Ovary (tissue), 9 donors: ENCODE measurements around the gene BLID. TPM values are rescaled to one million over a fixed set of nuclear protein-coding genes. Genes with fewer than 3 reads are reported as not detected.

Experiments
- DNase-seq, 5 donors: peaks; one replicate each; pipeline ENCODE4 v3.0.0-alpha.2; 2019 to 2020
- H3K27ac ChIP-seq, 2 donors: fragments of 200-600 bp; one replicate each; pipeline versions ENCODE4 v1.5.1 to v1.8.0; 2019 to 2022
- H3K27me3 ChIP-seq: fragments of 200-600 bp; one replicate; pipeline ENCODE4 v1.8.0; 2022
- H3K36me3 ChIP-seq: fragments of 200-600 bp; sonication (generic); one replicate; pipeline ENCODE4 v1.5.1; 2019
- H3K4me1 ChIP-seq: one replicate; pipeline ENCODE4 v1.8.1; 2013; ENCODE audit warnings: mild to moderate bottlenecking, moderate library complexity; ENCODE audit not compliant: insufficient read depth
- H3K4me3 ChIP-seq: fragments of 200-600 bp; sonication (generic); one replicate; pipeline ENCODE4 v1.5.1; 2017
- H3K9me3 ChIP-seq, 2 donors: fragments of 200-600 bp in 1 of 2; sonication (generic) in 1 of 2; one replicate each; pipeline versions ENCODE4 v1.5.1 to v1.8.1; 2013 to 2019; ENCODE audit warnings: mild to moderate bottlenecking in 1 of 2, moderate library complexity in 1 of 2
- CTCF ChIP-seq, 3 donors: fragments of 450-650 bp in 2 of 3; fragments of 200-600 bp in 1 of 3; IDR thresholded peaks; one replicate each; pipeline versions ENCODE4 v1.5.1 to v1.8.0; 2016 to 2022; ENCODE audit warnings: antibody characterized with exemption in 3 of 3, mild to moderate bottlenecking in 1 of 3
- EP300 ChIP-seq: sonication (generic); formaldehyde crosslinking; IDR thresholded peaks from one replicate; pipeline ENCODE4 v1.6.1; 2017; ENCODE audit warnings: antibody characterized with exemption
- POLR2A ChIP-seq: fragments of 450-650 bp; IDR thresholded peaks from one replicate; pipeline ENCODE4 v1.6.1; 2017; ENCODE audit warnings: antibody characterized with exemption, mild to moderate bottlenecking, moderate library complexity
- WGBS, 3 donors: extraction: QIAGEN DNeasy Blood & Tissue Kit in 1 of 3; methylation state at CpG; one replicate each; pipeline versions ENCODE4 v1.1.5 to v1.1.7; 2013 to 2017; 5-methylcytosine and 5-hydroxymethylcytosine counted together
- intact Hi-C, 4 donors: fragments of 100-400 bp; cut with DNase I; formaldehyde crosslinking; loops; one replicate each; pipeline versions ENCODE4 v1.11.0 to v1.15.1; 2022 to 2023
- microRNA counts: library from miRNA; unstranded; fragments of <30 nt; microRNA quantifications from one replicate; lab custom pipeline; 2016
- microRNA-seq, 3 donors: library from miRNA; unstranded; fragments of <30 nt; microRNA quantifications; one replicate each; pipeline versions ENCODE4 to v1.2.0, GENCODE V29; 2019 to 2020
- polyA plus RNA-seq, 2 donors: library from polyadenylated mRNA; stranded (reverse); fragments of 200-250 nt in 1 of 2; fragments of 350-450 nt in 1 of 2; fragmentation: Illumina TruSeq in 1 of 2; extraction: RNeasy Lipid Tissue Mini Kit (QIAGEN cat#74804) in 1 of 2; gene quantifications; one replicate each; pipeline ENCODE4 v1.2.3, GENCODE V29; 2013 to 2014
- small RNA-seq: library from RNA; depleted of rRNA; stranded (forward); fragments of <200 nt; gene quantifications from one replicate; pipeline ENCODE3, GENCODE V24; 2016
- total RNA-seq, 7 donors: library from RNA; depleted of rRNA in 2 of 7; stranded (reverse); fragments of >200 nt in 2 of 7; fragmentation: NEBNext Ultra II Directional in 3 of 7; extraction: Animal tissue kit (Norgen Biotek cat#: 25700) in 3 of 7; gene quantifications; one replicate each; pipeline versions ENCODE4 v1.1.0 to v1.2.4, GENCODE V29; 2016 to 2023
- donor health status: DM: no; HTN: no; CAD: no; lungs with moderate emphysema.
- donor health status: DM: no; HTN: no; CAD: no.
- donor health status: Bipolar disorder and iron deficiency.
- donor health status: DM: yes; HTN: yes; CAD: no.
- donor health status: DM: no; HTN: no; CAD: no.
- donor health status: DM: yes; HTN: yes; CAD: no.

Gene BLID
- total and polyA plus RNA-seq, 9 donors = 0.32 to 13.2 (median 3.7) TPM; not detected in 1

GRCh38 chr11:122071709-122072202 lies 44.3 kb downstream of the BLID start:
- intact Hi-C loops = no loop called here
- Histone ChIP-seq H3K9me3 (no peaks in the 10 kb centered on the region), H3K4me1 (peaks cover 3% of the 10 kb centered on the region), H3K27me3 (no peaks in the 10 kb centered on the region), H3K27ac (no peak overlapping the region), H3K36me3 (no peaks in the 10 kb centered on the region), H3K4me3 (no peak overlapping the region)
- DNase-seq = no peak
- TF ChIP-seq CTCF (IDR thresholded peaks at IDR 0.05) (no peak), EP300 (no peak), POLR2A (no peak)
- 74 to 79% (median 75%) methylated on average over 10 of the region's 10 CpGs for WGBS, 3 donors

- no peak for TF ChIP-seq POLR2A
- TF ChIP-seq EP300 = no peak
- TF ChIP-seq CTCF (IDR thresholded peaks at IDR 0.05) = no peak
- H3K36me3 ChIP-seq = no peaks in the 10 kb centered on the region
- H3K27ac ChIP-seq = no peak overlapping the region
- H3K9me3 ChIP-seq = no peaks in the 10 kb centered on the region
- intact Hi-C loops = no loop called here
- H3K4me1 ChIP-seq = peaks cover 3% of the 10 kb centered on the region
- H3K4me3 ChIP-seq = no peak overlapping the region
- peak; percentile 25 to 58 (median 40) for DNase-seq
- no peaks in the 10 kb centered on the region for H3K27me3 ChIP-seq
- 67 to 74% (median 70%) methylated on average over 7 of the region's 7 CpGs for whole genome bisulfite sequencing, 3 donors
These were observed 46.2 kb downstream of the BLID start for GRCh38 chr11:122069707-122070360.

- intact Hi-C loops = no loop called here
- no peak overlapping the region for H3K27ac ChIP-seq
- H3K4me3 ChIP-seq = no peak overlapping the region
- H3K9me3 ChIP-seq = no peaks in the 10 kb centered on the region
- H3K36me3 ChIP-seq = no peaks in the 10 kb centered on the region
- no peak for DNase-seq
- 83 to 87% (median 87%) methylated on average over 3 of the region's 3 CpGs for WGBS, 3 donors
- H3K4me1 ChIP-seq = peaks cover 3% of the 10 kb centered on the region
- no peaks in the 10 kb centered on the region for H3K27me3 ChIP-seq
- TF ChIP-seq POLR2A (no peak), EP300 (no peak), CTCF (IDR thresholded peaks at IDR 0.05) (no peak)
These were observed 47.2 kb downstream of the BLID start for GRCh38 chr11:122068837-122069236.

GRCh38 chr11:122068141-122068540 lies 47.9 kb downstream of the BLID start:
- no peaks in the 10 kb centered on the region for H3K9me3 ChIP-seq
- no peak overlapping the region for H3K27ac ChIP-seq
- DNase-seq = no peak
- WGBS, 3 donors = 10 to 25% (median 16%) methylated on average over 5 of the region's 5 CpGs
- H3K4me3 ChIP-seq = no peak overlapping the region
- intact Hi-C loops = no loop called here
- TF ChIP-seq CTCF (IDR thresholded peaks at IDR 0.05) (no peak), EP300 (no peak), POLR2A (no peak)
- H3K36me3 ChIP-seq = no peaks in the 10 kb centered on the region
- H3K27me3 ChIP-seq = no peaks in the 10 kb centered on the region
- peaks cover 3% of the 10 kb centered on the region for H3K4me1 ChIP-seq

MicroRNA genes within 50 kb of the gene (microRNA counts, 767-probe panel; counts per million panel counts)
- 9,361 counts per million, percentile 100 among the panel's probes with 10 or more counts for microRNA hsa-let-7a-5p (lab: Ali Mortazavi, UCI)
- microRNA hsa-miR-100-5p (lab: Ali Mortazavi, UCI) = 6,844 counts per million, percentile 99 among the panel's probes with 10 or more counts
- microRNA hsa-miR-125b-5p (lab: Ali Mortazavi, UCI) = 9,063 counts per million, percentile 100 among the panel's probes with 10 or more counts

Small RNAs within 50 kb of the gene (microRNA-seq; reads per million reads assigned to microRNA genes)
- gene MIR100 = 70,540 to 169,523 (median 141,040) reads per million in 3 donors
- gene MIR125B1 = 703 to 1,800 (median 1,232) reads per million in 3 donors
- 236 to 698 (median 453) reads per million in 3 donors for gene MIRLET7A2

Small RNAs within 50 kb of the gene (small RNA-seq; reads per million reads assigned to genes)
- gene MIR100 (2,648 reads per million, percentile 98 among the genes with 10 or more reads in this experiment), gene MIR125B1 (72.5 reads per million, percentile 90 among the genes with 10 or more reads in this experiment), gene MIRLET7A2 (11.8 reads per million, percentile 85 among the genes with 10 or more reads in this experiment)
